Measurements from ENCODE around the gene MMEL1.

MMEL1 gene

DNA sequence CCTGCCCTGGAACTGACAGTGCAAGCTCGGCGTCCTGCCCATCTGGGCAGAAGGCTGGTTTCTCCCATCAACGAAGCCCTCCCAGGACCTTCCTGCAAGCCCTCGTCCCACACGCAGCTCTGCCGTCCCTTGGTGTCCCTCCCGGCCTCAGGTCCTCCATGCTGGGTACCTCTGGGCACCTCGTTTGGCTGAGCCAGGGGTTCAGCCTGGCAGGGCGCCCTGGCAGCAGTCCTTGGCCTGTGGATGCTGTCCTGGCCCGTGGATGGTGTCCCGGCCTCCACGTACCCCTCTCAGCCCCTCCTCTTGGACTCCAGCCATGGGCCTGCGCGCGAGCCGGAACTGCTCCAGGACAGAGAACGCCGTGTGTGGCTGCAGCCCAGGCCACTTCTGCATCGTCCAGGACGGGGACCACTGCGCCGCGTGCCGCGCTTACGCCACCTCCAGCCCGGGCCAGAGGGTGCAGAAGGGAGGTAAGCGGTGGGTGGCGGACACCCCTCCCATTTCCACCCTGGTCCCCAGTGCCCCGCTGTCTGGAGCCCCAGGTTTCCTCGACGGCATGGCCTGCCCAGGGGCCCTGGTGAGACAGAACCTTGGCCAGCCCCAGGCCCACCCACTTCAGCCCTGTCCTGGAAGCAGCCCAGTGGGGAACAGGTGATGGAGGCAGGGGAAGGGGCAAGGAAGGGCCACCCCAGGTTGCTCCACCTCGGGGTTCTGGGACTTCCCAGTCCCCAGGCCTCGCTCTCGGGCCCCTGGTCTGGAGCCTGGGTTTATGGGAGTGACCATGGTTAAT is 73.1 kb downstream of the MMEL1 start:
- Histone ChIP-seq H3K4me3 (no peak overlapping the region), H3K27ac (no peak overlapping the region)
- no peak for DNase-seq (ENCODE audit: low spot score)
- TF ChIP-seq, protein P1, sequence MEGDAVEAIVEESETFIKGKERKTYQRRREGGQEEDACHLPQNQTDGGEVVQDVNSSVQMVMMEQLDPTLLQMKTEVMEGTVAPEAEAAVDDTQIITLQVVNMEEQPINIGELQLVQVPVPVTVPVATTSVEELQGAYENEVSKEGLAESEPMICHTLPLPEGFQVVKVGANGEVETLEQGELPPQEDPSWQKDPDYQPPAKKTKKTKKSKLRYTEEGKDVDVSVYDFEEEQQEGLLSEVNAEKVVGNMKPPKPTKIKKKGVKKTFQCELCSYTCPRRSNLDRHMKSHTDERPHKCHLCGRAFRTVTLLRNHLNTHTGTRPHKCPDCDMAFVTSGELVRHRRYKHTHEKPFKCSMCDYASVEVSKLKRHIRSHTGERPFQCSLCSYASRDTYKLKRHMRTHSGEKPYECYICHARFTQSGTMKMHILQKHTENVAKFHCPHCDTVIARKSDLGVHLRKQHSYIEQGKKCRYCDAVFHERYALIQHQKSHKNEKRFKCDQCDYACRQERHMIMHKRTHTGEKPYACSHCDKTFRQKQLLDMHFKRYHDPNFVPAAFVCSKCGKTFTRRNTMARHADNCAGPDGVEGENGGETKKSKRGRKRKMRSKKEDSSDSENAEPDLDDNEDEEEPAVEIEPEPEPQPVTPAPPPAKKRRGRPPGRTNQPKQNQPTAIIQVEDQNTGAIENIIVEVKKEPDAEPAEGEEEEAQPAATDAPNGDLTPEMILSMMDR (IDR thresholded peaks at IDR 0.05) = no peak

DNA sequence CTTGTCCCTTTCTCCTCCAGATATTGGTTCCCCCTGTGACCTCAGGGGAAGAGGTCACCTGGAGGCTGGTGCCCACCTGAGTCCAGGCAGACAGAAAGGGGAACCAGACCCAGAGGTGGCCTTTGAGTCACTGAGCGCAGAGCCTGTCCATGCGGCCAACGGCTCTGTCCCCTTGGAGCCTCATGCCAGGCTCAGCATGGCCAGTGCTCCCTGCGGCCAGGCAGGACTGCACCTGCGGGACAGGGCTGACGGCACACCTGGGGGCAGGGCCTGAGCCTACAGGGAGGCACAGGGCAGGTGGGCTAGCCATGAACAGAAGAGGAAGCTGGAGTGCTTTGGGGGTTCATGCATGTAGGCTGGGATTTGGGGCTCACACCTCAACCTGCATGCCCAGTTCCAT is 74.0 kb downstream of the MMEL1 start:
- no peak overlapping the region for H3K27ac ChIP-seq
- TF ChIP-seq, protein P1 (IDR thresholded peaks at IDR 0.05) = no peak
- no peak for DNase-seq (ENCODE audit: low spot score)
- H3K4me3 ChIP-seq = no peak overlapping the region

DNA sequence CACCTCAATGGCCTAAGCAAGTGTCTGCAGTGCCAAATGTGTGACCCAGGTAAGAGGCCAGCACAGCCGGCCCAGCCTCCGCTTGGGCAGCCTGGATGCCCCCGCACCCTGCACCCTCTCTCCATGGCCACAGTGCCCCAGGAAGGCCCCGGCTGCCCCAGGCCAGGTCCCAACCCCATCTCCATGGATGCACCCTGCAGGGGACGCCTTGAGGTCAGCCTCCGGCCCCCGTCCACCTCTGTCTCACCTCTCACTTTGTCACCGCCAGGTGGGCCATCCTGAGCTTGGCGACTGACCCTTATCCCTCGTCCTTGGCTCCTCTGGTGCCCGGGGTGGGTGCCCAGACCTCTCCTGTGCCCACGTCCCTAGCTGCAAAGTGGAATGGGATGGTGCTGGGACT is 74.4 kb downstream of the MMEL1 start:
- Histone ChIP-seq H3K27ac (no peak overlapping the region), H3K4me3 (no peak overlapping the region)
- TF ChIP-seq, protein P1 (IDR thresholded peaks at IDR 0.05) = no peak
- no peak for DNase-seq (ENCODE audit: low spot score)

DNA sequence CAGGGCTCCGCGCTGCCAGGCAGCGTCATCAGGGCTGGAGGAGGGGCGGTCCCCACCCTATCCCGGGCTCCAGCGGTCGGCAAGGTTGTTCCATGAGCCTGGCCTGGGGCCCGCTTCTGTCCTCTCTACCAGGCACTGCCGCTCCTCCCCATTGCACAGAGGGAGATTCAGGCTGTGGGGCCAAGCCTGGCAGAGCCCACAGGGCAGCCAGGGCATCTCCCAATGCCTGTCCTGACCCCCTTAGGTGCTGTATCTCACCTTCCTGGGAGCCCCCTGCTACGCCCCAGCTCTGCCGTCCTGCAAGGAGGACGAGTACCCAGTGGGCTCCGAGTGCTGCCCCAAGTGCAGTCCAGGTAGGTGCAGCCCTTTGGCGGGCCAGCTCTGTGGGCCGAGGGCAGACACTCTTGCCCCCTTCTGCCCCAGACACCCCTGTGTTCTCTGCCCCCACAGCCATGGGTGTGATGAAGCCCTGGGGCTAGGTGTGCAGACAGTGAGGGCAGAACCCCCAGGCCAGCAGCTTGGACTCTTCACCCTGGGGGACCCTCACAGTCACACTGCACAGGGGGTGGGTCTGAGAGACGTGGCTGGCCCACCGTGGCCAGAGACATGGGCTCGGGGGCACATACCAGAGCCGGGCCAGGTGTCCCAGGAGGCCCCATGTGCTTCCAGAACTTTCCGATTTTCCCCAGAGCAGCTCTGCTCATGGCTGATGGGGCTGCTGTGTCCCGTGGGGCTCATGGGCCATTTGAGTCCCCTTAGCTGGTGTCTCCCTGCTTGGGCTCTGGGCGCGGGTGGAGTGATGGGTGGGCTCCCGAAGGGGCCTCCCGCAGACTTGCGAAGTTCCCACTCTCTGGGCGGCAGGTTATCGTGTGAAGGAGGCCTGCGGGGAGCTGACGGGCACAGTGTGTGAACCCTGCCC is 75.1 kb downstream of the MMEL1 start:
- DNase-seq (ENCODE audit: low spot score) = no peak
- Histone ChIP-seq H3K4me3 (peak overlapping the region; percentile 73), H3K27ac (peak overlapping the region; percentile 73 to 92)
- TF ChIP-seq, protein P1 (IDR thresholded peaks at IDR 0.05) = no peak

DNA sequence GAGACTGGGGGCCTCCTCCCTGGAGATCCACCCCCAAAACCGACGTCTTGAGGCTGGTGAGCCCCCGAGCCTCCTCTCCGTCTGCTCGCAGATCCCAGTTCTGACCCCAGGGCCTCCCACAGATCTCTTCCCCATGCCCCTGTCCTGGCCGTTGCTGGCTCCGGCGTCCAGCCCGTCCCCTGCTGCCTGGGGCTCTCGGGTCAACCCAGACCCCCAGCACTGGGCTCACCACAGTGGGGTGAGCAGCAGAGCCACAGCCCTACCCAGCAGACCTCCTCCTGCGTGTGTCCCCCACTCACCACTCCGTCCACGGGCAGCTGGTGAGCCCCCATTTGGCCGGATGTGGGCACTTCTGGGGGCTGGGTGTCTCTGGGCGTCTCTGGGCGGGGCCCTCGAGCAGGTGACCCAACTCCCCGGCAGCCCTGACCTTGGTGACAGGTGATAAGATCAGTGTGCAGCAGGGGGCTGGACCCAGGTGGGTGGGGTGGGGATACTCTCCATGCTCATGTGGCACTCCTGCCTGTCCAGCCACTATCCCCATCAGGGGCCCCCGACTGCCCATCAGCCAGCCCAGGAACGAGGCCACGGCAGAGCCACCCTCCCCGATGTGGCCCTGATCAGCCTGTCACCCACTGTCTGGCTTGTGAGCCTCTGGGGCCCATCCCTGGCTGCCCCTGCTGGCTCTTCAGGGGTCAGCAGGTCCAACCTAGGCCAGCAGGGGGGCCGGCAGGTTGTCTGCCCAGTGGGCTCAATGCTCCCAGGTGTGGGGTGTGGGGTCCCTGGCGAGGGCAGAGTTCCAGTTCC is 75.9 kb downstream of the MMEL1 start:
- peak overlapping the region; percentile 73 to 92 for H3K27ac ChIP-seq
- peak overlapping the region; percentile 73 for H3K4me3 ChIP-seq
- TF ChIP-seq, protein P1 (IDR thresholded peaks at IDR 0.05) = no peak
- DNase-seq (ENCODE audit: low spot score) = no peak

DNA sequence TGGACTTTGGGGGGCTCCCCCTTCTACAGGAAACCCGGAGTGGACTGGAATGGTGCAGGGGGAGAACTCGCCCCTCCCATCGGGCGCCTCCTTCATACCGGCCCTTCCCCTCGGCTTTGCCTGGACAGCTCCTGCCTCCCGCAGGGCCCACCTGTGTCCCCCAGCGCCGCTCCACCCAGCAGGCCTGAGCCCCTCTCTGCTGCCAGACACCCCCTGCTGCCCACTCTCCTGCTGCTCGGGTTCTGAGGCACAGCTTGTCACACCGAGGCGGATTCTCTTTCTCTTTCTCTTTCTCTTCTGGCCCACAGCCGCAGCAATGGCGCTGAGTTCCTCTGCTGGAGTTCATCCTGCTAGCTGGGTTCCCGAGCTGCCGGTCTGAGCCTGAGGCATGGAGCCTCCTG is 76.5 kb downstream of the MMEL1 start, which contains the start of gene TNFRSF14:
TSS of gene TNFRSF14 (plus strand) at position 95 of the 401 bp plus-strand sequence. CDS start at position 389, 294 bp downstream.
- Histone ChIP-seq H3K27ac (peak within 1 kb of the TSS; percentile 73 to 92), H3K4me3 (peak within 1 kb of the TSS; percentile 73)
- no peak for DNase-seq (ENCODE audit: low spot score)
- TF ChIP-seq, protein P1 (IDR thresholded peaks at IDR 0.05) = no peak

All from coronary artery (tissue), 2 donors.